GM21528 (cell line): ENCODE results near the gene VPS37B.
"Not testable (repeated sequence)": the region's sequence is repeated elsewhere in the genome, so short reads cannot be mapped to it uniquely, and the experiment has no call there.

Experiments
- ATAC-seq: cut with Tn5 transposase; IDR thresholded peaks from one replicate; pipeline ENCODE4 v1.9.1; 2021; ENCODE audit warnings: mild to moderate bottlenecking, moderate library complexity; ENCODE audit not compliant: unreplicated experiment, low FRiP score

The VPS37B gene

DNA sequence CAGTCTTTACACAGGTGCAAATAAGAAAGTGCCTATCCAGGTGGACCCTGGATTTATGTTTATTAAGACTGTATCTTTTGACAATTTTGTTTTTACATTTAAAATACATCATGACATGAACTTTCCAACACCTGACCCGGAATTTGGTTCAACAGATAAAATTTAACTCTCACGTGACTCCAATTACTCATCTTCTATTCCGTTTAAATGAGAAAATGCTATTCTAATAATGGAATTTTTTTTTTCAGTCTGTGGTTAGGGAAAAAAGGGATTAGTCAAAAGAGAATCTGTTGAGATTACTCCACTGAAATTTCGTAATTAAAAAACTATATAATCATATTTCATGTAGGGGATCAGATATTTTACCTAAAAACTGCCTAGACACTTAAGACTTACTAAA is 11.1 kb downstream of the VPS37B start:
- no peak for ATAC-seq

DNA sequence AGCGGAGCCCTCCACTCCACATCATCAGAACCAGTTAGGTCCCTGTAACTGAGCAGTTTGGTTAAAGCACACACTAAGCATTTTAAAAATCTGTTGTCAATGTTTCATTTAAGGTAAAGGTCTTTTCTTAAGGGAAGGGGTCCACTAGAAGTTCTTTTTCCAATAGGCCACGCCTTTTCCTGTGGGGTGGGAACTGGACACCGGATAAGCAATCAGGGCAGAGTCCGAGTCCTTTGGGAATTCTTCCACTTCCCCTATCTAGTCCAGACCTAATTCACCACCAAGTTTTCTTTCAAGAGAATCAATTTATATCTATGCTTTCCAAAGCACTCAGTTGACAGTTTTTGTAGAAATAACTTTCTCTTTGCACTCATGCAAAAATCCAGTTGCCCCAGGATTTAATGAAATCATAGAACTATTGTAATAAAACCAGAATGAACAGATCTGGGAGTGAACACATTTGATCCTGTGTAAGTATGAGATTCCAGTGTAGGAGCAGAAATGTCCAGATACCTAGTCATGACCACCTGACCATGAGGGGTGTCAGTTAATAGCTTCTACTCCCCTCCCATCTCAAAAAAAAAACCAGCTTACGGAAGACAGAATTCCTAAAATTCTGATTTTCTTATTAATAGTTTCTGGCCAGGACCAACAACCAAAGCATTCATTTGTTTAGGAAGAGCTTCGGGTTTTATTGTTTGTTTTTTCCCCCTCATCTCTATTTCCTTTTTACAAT is 11.7 kb downstream of the VPS37B start:
- ATAC-seq = no peak

DNA sequence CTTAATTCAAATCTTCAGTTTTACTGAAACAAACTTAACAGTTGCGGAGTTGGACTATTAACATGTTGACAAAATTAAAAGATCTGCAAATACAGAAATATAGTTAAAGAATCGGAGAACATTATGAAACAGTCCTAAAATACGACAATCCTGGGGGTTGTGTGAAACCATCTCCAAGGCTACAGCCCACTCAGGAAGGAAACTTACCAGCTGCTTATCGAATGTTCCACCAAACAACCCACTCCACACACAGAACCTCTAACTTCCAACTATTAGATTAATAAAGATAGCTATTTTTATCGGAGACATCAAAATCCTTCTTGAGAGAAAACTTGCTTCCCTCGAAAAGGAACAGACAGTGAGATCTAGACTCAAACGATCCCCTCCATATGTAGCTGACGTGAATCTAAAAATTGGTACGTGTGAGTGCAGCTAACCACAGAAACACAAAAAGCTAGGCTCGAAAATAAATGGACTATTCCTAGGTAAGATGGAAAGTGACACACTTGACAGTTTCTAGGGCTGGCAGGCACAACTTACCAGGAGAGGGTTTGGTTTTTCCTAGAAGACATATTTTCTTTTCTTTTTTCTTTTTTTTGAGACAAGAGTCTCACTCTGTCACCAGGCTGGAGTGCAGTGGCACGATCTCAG is 12.9 kb downstream of the VPS37B start:
- no peak for ATAC-seq

DNA sequence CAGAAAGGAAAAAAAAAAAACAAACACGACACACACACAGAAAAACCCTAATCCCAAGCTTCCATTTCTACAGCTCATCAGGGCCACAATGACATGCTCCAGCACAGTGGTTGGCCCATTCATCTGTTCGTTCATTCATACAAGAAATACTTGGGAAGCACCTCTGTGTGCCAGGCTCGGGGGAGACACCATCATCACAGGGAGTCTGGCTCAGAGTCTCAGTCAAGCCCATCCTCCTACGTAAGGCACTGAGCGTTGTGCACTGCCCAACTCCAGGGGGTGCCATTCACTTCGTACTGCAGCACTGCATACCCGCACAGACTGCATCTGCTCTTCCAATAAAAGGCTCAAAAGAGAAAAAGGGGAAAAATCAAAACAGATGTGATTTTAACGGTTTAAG is 15.3 kb downstream of the VPS37B start:
- no peak for ATAC-seq

DNA sequence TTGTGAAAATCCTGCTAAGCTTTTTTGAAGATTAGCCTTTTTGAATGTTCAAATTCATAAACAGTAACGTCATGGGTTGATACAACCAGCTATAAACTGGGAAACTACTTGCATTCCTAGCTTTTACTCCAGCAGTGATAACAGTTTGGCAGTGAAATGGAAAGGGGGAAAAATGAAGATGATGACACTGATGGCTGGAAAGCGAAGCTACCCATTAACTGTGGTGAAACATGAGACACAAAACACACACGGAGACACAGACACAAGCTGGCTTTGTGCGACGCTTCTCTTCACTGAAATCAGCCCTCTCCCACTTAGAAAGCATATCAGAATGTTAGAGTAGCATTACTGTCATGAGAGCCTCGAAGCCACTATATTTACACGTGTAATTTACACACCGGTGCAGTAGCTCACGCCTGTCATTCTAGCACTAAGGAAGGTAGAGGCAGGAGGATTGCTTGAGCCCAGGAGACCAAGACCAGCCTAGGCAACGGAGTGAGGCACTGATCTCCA is 15.7 kb downstream of the VPS37B start:
- ATAC-seq = no peak

DNA sequence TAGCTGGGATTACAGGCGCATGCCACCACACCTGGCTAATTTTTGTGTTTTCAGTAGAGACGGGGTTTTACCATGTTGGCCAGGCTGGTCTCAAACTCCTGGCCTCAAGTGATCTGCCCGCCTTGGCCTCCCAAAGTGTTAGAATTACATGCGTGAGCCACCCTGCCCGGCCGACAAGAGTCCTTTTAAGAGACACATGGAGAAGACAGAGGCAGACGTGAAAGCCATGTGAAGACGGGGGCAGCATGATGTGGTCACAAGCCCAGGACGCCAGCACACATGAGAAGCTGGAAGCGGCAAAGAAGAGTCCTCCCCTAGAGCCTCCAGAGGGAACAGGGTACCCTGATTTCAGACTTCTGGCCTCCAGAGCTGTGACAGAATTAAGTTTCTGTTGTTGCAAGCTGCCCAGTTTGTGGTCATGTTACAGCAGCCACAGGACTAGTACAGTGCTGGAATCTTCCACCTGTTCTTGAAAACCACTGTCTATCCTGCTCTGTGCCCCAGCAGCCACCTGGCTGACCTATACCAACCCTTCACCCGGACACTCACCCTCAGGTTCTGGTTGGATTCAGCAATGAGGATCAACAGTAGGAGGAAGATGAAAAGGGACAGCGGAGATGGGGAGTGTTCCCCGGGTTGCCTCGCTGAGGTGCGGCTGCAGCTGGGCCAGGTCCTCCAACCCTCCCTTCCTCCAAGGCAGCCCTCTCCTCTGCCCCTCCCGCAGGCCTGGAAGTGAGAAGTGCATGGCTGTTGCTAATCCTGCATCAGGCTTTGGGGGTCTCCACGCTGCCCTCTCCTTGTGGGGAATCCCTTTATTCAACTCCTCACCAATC is 16.9 kb downstream of the VPS37B start:
- ATAC-seq = no peak

DNA sequence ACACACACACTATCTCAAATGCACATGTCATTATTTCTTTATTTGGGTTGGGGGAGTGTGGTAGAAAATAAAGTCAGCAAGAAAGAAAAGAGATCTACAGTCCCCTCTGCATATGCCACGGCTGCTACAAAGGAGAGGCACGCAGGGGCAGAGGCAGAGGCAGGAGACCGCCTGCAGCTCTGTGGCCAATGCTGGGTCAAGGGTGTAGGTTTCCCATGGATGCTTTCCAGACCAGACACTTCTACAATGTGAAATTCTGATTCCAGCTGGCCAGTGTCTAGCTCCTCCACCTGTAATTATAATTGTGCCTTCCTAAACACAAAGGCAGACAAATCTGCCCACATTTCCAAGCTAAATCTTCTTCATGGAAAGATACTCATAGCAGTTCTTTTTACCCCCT is 19.2 kb downstream of the VPS37B start:
- no peak for ATAC-seq

DNA sequence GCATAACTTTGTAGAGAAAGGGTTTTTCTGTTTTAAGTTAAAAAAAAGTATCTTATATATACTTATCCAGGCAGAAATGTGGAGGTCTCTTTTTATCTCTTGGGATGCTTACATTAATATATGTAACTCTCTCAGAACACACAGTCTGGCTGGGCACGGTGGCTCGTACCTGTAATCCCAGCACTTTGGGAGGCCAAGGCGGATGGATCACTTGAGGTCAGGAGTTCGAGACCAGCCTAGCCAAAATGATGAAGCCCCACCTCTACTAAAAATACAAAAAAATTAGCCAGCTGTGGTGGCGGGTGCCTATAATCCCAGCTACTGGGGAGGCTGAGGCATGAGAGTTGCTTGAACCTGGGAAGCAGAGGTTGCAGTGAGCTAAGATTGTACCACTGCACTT is 19.6 kb downstream of the VPS37B start:
- ATAC-seq = not testable (repeated sequence)

DNA sequence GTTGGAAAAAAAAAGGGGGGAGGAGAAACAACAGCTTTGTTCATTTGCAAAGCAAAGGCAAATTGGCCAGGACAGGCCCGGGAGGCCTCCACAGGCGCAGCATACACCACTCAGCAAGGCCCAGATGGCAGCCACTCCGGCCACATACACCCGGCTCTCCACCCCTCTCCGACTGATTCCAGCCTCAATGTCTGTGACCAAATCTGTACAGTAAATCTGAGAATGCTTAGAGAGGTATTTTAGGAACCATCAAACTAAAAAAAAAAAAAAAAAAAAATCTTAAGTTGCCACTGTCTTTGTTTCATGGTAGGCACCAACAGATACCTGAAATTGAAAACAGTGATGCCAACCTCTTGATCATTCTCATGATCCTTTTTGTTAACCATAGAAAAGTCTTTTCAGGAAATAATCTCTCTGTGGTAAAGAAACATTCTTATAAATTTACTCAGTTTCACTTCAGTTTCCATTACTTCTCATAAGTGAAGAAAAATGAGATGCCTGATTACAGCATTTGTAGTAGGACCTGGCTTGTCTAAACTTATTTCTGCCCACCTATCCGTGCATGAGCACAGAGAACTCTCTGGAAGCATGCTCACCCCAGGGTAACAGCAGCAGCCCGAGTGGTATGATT is 20.2 kb downstream of the VPS37B start:
- peak; percentile 73 for ATAC-seq

DNA sequence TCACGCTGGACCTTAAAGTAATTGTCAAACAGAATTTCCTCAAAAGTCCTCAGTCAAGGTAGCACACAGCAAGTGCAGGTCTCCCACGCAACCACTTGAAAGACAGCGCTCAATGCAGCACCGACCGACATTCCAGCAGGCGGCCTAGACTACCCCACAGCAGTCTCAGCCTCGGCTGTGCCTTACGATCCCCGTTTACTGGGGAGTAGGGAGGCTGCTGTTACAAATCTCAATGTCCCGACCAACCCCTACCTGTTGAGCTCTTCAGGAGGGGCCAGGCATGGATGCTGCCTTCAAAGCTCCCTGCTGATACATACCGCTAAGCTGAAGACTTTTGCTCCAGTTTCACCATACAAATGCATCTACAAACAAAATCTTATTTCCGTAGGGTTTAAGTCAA is 21.8 kb downstream of the VPS37B start:
- ATAC-seq = no peak

DNA sequence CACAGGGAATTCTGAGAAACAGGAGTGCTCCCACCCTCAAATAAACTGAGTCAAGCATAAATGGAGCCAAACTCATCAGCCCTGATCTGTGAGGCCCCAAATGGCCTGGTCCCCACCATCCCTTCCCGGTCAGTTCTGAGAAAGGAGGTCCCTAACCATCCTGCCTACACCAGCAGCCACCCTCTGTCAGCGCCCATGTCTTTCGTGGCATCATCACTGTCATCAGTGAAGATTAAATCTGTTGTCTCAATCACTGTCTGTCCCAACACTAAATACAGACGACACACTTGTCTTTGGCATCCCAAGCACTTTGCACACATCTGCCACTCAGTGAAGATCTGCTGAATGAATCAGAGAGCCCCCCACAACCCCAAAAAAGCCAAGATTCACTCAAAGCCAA is 22.4 kb downstream of the VPS37B start:
- no peak for ATAC-seq

DNA sequence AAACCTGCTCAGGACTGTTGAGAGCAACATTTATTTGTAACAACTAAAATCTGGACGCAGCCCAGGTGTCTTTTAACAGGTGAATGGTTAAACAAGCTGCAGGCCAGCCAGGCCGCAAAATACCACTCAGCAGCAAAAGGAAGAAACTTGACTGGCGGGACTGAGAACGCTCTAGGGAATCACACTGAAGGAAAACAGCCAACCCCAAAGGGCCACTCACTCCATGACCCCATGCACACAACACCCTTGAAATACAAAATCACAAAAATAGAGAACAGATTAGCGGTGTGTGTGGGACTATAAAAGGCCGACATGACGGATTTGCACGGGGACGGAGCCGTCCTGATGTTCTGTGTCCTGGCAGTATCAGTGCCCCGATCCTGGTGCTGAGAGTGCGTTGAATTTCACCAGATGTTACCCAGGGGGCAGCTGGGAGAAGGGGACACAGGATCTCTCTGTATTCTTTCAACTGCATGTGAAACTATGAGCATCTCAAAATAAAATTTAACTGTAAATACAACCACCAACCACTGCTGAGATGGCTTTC is 23.0 kb downstream of the VPS37B start:
- no peak for ATAC-seq

DNA sequence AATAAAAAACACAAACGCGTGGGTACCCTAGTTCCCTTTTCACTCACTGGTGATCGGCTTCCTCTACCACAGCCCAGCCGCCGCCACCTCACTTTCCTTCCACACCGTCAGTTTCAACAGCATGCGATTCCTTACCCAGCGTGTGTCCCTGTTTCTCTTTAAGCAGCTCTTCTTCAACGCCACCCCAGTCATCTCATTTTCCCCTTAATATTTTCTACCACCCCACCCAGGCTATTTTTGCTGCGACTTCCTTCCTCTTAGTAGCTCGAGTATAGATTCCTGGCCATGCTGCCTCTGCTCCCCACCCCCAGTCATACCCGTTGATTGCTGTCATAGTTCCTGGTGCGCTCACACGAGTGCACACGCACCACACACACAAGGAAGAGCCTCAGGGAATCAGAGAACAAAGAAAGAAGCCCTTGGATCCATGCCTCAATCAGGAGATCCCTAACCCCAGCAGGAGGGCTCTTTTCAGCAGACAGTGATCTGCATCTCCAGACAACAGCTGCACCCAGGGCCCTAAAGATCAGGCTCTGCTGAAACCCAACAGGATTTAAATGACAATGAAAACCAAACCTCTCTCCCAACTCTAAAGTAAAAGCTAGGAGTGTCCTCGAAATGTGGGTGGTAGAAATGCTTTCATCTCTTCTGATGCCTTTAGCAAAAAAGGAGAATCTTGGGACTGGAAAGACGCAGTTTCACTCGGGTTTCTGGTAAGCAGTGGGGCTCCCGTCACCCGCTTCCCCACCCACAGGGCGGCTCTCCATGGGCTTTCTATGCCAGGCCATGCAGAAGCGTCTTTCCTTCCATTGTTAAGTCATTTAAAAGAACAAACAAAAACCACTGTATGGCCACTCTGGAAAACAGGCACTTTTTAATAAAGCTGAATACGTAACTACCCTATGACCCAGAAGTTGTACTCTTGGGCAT is 23.8 kb downstream of the VPS37B start:
- ATAC-seq = no peak

DNA sequence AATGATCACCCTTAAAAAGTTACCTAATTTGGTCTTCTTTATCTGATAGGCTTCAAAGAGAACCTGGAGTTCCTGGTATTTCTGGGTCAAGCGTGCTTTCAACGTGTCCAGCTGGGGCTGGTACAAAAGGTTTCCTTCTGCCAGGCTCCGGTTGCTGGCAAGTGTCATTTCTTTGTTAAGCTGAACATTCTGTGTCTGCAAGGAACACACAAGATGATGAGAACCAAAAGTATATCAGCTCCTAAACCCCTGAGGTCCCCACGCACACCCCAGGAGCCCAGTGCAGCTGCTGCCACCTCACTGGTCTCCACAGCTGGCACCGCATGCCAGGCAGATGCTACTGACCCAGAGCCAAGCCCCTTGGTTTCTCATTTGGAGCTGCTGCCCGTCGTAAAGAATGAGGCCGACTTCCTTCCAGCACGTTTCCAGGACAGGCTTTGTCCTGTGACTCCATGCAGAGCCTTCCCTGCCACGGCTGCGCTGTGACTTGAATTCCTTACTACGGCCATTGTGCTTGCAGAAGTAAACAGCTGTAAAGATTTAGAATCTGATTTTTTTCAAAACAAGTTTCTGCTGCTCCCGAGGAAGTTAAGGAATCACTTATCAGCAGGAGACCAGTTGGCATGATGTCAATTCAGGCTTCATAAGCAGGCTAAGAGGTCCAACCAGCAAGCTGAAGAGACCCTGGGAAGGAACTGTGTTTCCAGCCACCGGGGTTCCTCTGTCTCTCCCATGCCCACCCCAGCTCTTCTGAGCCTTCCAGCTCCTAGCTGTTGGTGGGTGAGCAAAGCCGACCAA is 24.9 kb downstream of the VPS37B start:
- ATAC-seq = no peak

DNA sequence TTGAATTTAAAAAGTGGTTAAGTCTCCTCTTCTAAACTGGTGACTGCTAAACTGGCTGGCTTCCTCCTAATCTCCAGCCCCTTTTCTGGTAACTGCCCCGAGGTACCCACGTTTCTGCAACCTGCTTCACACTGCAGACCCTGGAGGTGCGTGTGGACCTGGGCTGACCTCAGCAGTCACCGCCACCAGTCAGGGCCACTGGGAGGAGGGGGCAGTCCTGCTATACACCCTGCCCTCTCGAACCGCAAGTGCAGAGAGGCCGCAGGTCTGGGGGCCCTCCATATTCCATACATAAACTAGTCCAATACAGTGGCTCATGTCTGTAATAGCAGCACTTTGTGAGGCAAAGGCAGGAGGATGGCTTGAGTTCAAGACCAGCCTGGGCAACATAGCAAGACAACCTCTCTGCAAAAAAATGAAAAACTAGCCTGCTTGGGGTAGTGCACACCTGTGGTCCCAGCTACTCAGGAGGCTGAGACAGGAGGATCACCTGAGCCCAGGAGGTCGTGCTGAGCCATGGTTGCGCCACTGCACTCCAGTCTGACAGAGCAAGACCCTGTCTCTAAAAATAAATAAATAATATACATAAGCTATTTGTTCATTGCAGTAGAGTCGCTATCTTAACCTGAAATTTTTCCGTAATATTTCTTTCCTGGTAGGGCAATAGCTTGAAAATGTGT is 25.6 kb downstream of the VPS37B start:
- no peak for ATAC-seq

DNA sequence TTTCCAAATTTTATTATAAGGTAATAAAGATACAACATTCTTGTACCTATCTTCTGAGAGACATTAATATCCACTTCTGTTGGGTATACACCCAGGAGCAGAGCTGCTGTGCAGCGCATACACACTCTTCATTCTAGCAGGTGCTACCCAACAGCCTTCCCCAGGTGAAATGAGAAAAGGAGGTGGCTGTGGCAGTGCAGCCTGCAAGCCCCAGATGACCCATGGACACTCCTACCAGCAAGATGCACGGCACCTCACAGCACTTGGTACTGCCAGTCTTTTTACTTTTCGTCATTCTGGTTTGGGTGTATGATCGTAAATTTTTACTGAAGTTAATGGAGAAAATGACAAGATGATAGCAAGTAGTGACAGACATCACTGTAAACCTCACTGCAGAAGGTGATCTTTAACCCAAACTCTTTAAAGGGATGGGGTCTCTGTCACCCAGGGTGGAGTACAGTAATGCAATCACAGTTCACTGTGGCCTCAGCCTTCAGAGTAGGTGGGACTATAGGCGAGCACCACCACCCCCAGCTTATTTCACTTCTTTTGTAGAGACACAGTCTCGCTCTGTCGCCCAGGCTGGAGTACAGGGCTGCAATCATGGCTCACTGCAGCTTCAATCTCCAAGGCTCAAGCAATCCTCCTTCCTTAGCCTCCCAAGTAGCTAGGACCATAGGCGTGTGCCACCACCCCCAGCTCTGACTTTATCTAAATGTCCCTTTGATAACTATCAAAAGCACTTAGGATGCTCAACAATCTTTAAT is 26.5 kb downstream of the VPS37B start:
- ATAC-seq = no peak

DNA sequence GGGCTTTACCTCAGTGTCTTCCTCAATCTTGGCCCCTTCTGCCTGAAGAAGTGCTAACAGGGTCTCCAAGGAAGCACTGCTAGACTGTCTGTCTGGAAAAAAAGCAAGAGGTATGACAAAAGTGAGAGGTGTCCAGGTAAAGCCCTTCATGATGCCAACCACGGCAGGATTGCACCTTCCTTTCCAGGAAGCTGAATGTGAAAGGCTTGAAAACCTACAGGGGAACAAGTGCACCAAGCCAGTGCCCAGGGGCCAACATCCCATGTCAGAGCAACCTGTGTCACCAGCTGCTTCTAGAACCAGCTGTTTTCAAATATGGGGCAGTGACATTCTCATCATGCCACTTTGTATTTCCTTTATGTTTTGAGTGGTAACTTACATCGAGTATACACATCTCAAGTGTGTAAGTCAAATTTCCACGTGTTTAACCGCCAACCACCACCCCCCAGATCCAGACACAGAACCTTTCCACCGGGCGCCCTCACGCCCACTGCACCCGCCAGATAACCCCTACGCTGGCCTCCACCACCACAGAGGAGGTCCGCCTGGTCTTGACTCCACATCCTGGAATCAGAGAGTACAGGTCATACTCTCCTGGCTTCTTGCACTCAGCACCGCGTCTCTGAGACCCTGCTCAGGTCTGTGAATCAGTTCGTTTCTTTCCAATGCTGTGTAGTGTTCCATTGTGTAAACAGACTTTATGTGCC is 27.3 kb downstream of the VPS37B start:
- ATAC-seq = no peak
